Left ventricle myocardium superior (tissue), 1 donor: ENCODE data around the gene PWP2. TPM values are rescaled to one million over a fixed set of nuclear protein-coding genes. Genes with fewer than 3 reads are reported as not detected.

Source experiments
- total RNA-seq: library from RNA; stranded (reverse); fragmentation: NEBNext Ultra II Directional; extraction: Animal tissue kit (Norgen Biotek cat#: 25700); gene quantifications from one replicate; pipeline ENCODE4 v1.2.1, GENCODE V29; 2021
- donor health status: DM: no; HTN: yes; CAD: no; lungs with severe emphysema.

The PWP2 gene
- total RNA-seq, 1 donor from 2014 or later, result 8.7 TPM

Other genes starting within 250 kb of the PWP2 start
- gene AGPAT3, start 242.2 kb upstream of the PWP2 start, total RNA-seq, result 97.6 TPM
- gene TRAPPC10, start 95.1 kb upstream of the PWP2 start, total RNA-seq, result 17.5 TPM
- 141 TPM for gene GATD3, start 26.3 kb downstream of the PWP2 start, total RNA-seq
- 4.4 TPM for gene ICOSLG, start 133.5 kb downstream of the PWP2 start, total RNA-seq
- not detected for gene DNMT3L, start 154.5 kb downstream of the PWP2 start, total RNA-seq
- gene AIRE, start 178.5 kb downstream of the PWP2 start, total RNA-seq, result not detected
- gene PFKL, start 192.7 kb downstream of the PWP2 start, total RNA-seq, result 46.1 TPM
- gene CFAP410, start 232.0 kb downstream of the PWP2 start, total RNA-seq, result 14.9 TPM
- gene TRPM2, start 246.2 kb downstream of the PWP2 start, total RNA-seq, result 1.5 TPM